ENCODE results near the gene PRRC2A. TPM values are rescaled to one million over a fixed set of nuclear protein-coding genes. Genes with fewer than 3 reads are reported as not detected.

The PRRC2A gene
- total RNA-seq, 1 experiment from 2014 or later: 318 TPM

DNA sequence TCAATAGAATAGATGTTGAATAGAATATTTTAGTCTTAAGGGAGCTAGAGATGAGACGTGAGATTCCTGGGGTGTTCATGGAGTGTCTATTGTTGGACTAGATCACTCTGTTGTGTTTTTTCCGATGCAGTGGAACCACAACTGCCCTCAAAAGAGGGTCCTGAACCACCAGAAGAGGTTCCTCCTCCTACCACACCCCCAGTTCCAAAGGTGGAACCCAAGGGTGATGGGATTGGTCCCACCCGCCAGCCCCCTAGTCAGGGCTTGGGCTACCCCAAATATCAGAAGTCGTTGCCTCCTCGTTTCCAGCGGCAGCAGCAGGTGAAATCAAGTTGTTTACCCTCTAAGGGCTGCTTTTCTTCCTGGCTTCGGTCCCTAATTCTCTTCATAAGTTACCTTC is 8.5 kb downstream of the PRRC2A start:
- in situ Hi-C loops (cut with HindIII; ENCODE audit: low pct_unique_long_range_greater_than_20kb, low sequenced_read_pairs) (no loop called here), intact Hi-C loops (cut with micrococcal nuclease; ENCODE audit: unreplicated experiment) (no loop called here)
- Histone ChIP-seq H3K27ac (ENCODE audit: low read length) (no peak overlapping the region), H3K9me3 (ENCODE audit: control insufficient read depth, insufficient read depth, low read depth, low read length) (no peaks in the 10 kb centered on the region), H3K4me1 (ENCODE audit: control insufficient read depth, insufficient read depth, low read length) (no peaks in the 10 kb centered on the region), H3K27me3 (ENCODE audit: control insufficient read depth, insufficient read depth, low read length) (no peaks in the 10 kb centered on the region), H3K36me3 (ENCODE audit: control insufficient read depth, insufficient read depth, low read length) (peaks cover 56% of the 10 kb centered on the region), H3K4me3 (ENCODE audit: low read depth in 2 of 2, low read length in 2 of 2) (no peak overlapping the region)
- ATAC-seq (no peak), DNase-seq (ENCODE audit: low read depth, low spot score) (no peak)
- TF ChIP-seq REST (IDR thresholded peaks at IDR 0.05; ENCODE audit: insufficient read depth in 1 of 2, low read depth in 2 of 2, low read length in 1 of 2) (no peak), POLR2AphosphoS5 (IDR thresholded peaks at IDR 0.05; ENCODE audit: low read depth, low read length) (no peak), TCF7L2 (IDR thresholded peaks at IDR 0.05; ENCODE audit: low read depth, low read length) (no peak), SIN3A (IDR thresholded peaks at IDR 0.05; ENCODE audit: borderline replicate concordance, insufficient read depth, low read depth, low read length) (no peak)
- TF ChIP-seq, protein P1, sequence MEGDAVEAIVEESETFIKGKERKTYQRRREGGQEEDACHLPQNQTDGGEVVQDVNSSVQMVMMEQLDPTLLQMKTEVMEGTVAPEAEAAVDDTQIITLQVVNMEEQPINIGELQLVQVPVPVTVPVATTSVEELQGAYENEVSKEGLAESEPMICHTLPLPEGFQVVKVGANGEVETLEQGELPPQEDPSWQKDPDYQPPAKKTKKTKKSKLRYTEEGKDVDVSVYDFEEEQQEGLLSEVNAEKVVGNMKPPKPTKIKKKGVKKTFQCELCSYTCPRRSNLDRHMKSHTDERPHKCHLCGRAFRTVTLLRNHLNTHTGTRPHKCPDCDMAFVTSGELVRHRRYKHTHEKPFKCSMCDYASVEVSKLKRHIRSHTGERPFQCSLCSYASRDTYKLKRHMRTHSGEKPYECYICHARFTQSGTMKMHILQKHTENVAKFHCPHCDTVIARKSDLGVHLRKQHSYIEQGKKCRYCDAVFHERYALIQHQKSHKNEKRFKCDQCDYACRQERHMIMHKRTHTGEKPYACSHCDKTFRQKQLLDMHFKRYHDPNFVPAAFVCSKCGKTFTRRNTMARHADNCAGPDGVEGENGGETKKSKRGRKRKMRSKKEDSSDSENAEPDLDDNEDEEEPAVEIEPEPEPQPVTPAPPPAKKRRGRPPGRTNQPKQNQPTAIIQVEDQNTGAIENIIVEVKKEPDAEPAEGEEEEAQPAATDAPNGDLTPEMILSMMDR (IDR thresholded peaks at IDR 0.05): no peak
- ChIA-PET POLR2A (no interaction called here), CTCF (interaction anchor here (0.6 kb wide), 1 partner anchor 310 kb away, joined by 9 read pairs; no protein-coding TSS in a partner anchor)
- no TSS peak for BruUV-seq (replicated peaks)

DNA sequence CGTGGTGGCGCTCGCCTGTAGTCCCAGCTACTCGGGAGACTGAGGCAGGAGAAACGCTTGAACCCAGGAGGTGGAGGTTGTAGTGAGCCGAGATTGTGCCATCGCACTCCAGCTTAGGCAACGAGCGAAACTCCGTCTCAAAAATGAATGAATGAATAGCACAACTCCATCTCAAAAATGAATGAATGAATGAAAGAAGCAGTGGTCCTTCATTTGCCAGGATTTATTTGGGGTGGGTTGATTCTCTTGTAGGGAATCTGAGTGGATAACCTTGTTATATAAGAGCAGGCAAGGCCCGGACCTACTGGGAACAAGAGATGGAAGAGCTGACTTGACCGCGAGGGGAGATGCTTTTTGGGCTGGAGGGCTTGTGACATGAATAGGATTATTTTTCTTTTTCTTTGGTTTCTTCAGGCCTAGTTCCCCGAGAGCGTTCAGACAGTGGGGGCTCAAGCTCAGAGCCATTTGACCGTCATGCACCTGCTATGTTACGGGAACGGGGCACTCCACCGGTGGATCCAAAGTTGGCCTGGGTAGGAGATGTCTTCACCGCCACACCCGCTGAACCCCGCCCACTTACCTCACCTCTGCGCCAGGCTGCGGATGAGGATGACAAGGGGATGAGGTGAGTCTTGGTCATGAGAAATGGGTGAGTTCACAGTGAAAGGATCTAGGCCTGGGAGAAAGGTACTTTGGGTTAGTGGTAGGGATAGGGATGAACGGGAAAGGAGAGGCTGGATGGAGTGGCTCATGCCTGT is 9.8 kb downstream of the PRRC2A start:
- Histone ChIP-seq H3K36me3 (ENCODE audit: control insufficient read depth, insufficient read depth, low read length) (peaks cover 55% of the 10 kb centered on the region), H3K9me3 (ENCODE audit: control insufficient read depth, insufficient read depth, low read depth, low read length) (no peaks in the 10 kb centered on the region), H3K4me3 (ENCODE audit: low read depth in 2 of 2, low read length in 2 of 2) (no peak overlapping the region), H3K4me1 (ENCODE audit: control insufficient read depth, insufficient read depth, low read length) (peaks cover 5% of the 10 kb centered on the region; the same call in 1 of the 2 replicates), H3K27ac (ENCODE audit: low read length) (no peak overlapping the region), H3K27me3 (ENCODE audit: control insufficient read depth, insufficient read depth, low read length) (no peaks in the 10 kb centered on the region)
- ChIA-PET POLR2A (no interaction called here), CTCF (interaction anchor here (0.5 kb wide), 1 partner anchor 40 kb away, joined by 3 read pairs; no protein-coding TSS in a partner anchor)
- in situ Hi-C loops (cut with HindIII; ENCODE audit: low pct_unique_long_range_greater_than_20kb, low sequenced_read_pairs): no loop called here
- no TSS peak for BruUV-seq (replicated peaks)
- DNase-seq (ENCODE audit: low read depth, low spot score): no peak
- intact Hi-C loops (cut with micrococcal nuclease; ENCODE audit: unreplicated experiment): loop anchor here (1.0 kb wide), 1 partner anchor 9 kb away; no protein-coding TSS in a partner anchor
- no peak for ATAC-seq
- no peak for TF ChIP-seq SIN3A (IDR thresholded peaks at IDR 0.05; ENCODE audit: borderline replicate concordance, insufficient read depth, low read depth, low read length)
- no peak; the same call in 1 of the 2 replicates for TF ChIP-seq POLR2AphosphoS5 (IDR thresholded peaks at IDR 0.05; ENCODE audit: low read depth, low read length)
- TF ChIP-seq TCF7L2 (IDR thresholded peaks at IDR 0.05; ENCODE audit: low read depth, low read length): no peak
- TF ChIP-seq REST (IDR thresholded peaks at IDR 0.05; ENCODE audit: insufficient read depth in 1 of 2, low read depth in 2 of 2, low read length in 1 of 2): no peak
- TF ChIP-seq, protein P1 (IDR thresholded peaks at IDR 0.05): no peak

Data from Panc1 (cell line).